Hepatocyte (in vitro differentiated cells): ENCODE results near the gene RPTOR.

Source experiments
- EZH2 ChIP-seq: fragments of 200-600 bp; sonication (generic); IDR thresholded peaks from 2 replicates; pipeline ENCODE4 v1.6.1; 2016; ENCODE audit warnings: antibody characterized with exemption, mild to moderate bottlenecking, borderline replicate concordance
- EZH2phosphoT487 ChIP-seq: fragments of 200-600 bp; sonication (generic); IDR thresholded peaks from one replicate; pipeline ENCODE4 v1.6.1; 2018; ENCODE audit warnings: antibody characterized with exemption, mild to moderate bottlenecking, low read depth, moderate library complexity; ENCODE audit not compliant: unreplicated experiment, severe bottlenecking
- TF ChIP-seq, protein P1 (sequence below): fragments of 200-600 bp; sonication (generic); IDR thresholded peaks from 2 replicates; pipeline ENCODE4 v1.5.1; 2016; ENCODE audit warnings: antibody characterized with exemption, mild to moderate bottlenecking; ENCODE audit not compliant: poor library complexity

DNA sequence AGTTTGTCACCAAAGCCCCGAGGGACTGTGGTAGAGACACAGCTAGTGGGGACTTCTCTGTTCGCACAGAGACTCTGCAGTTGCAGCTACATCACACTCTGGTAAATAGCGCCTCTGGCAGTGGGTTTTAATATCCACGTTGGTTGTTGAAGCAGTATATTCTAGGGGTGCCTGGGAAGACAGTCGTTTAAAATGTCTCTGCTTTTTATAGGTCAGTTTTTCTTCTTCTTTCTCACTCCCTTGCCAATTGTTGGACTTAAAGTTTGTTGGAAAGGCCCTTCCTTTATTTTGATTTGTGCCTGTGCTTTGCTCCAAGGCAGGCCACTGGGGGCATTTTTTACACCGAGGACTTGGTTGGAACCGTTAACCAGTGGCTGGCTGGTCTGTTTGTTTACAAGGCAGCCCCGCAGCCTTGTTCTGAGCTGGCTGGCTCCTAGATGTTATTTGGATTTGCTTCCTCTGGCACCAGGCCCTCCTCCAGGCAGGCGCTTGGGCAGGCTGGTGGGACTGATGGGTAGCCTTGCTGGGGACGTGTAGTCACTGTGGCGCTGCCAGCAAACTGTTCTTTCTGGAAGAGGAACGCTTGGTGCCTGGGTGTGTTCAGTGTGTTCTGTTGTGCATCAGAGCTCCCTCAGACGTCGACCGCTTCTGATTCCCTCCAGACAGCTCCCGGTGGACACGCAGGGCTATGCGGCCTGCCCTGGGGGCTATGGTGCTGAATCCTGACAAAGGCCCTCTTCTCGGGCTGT, 228.8 kb downstream of the RPTOR start:
- TF ChIP-seq, protein P1, sequence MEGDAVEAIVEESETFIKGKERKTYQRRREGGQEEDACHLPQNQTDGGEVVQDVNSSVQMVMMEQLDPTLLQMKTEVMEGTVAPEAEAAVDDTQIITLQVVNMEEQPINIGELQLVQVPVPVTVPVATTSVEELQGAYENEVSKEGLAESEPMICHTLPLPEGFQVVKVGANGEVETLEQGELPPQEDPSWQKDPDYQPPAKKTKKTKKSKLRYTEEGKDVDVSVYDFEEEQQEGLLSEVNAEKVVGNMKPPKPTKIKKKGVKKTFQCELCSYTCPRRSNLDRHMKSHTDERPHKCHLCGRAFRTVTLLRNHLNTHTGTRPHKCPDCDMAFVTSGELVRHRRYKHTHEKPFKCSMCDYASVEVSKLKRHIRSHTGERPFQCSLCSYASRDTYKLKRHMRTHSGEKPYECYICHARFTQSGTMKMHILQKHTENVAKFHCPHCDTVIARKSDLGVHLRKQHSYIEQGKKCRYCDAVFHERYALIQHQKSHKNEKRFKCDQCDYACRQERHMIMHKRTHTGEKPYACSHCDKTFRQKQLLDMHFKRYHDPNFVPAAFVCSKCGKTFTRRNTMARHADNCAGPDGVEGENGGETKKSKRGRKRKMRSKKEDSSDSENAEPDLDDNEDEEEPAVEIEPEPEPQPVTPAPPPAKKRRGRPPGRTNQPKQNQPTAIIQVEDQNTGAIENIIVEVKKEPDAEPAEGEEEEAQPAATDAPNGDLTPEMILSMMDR, result no peak
- TF ChIP-seq EZH2, result no peak
- no peak for TF ChIP-seq EZH2phosphoT487
